ENCODE data around the gene EYA4. TPM values are rescaled to one million over a fixed set of nuclear protein-coding genes. Genes with fewer than 3 reads are reported as not detected.

EYA4 gene
- total and polyA plus RNA-seq, 8 donors, result 0.03 to 16.3 (median 0.87) TPM; not detected in 1

- no peaks in the 10 kb centered on the region for H3K9me3 ChIP-seq
- no peak overlapping the region for H3K4me3 ChIP-seq
- intact Hi-C loops (cut with DNase I; ENCODE audit: low total_unique reads), result no loop called here
- 57 to 78% (median 62%) methylated on average over 3 of the region's 3 CpGs for WGBS, 5 donors
- no peaks in the 10 kb centered on the region for H3K4me1 ChIP-seq
- no peaks in the 10 kb centered on the region for H3K36me3 ChIP-seq
- TF ChIP-seq EP300 (IDR thresholded peaks at IDR 0.05) (no peak), CTCF (IDR thresholded peaks at IDR 0.05) (no peak)
- peaks cover 0 to 12% (median 0%) of the 10 kb centered on the region in 3 donors for H3K27me3 ChIP-seq
- DNase-seq, result no peak
- H3K27ac ChIP-seq, result no peak overlapping the region
These were observed 13.5 kb downstream of the EYA4 start for GRCh38 chr6:133254552-133255228.

- TF ChIP-seq CTCF (IDR thresholded peaks at IDR 0.05) (no peak), EP300 (IDR thresholded peaks at IDR 0.05) (no peak), POLR2AphosphoS5 (IDR thresholded peaks at IDR 0.05) (no peak), POLR2A (IDR thresholded peaks at IDR 0.05) (no peak)
- Histone ChIP-seq H3K36me3 (no peaks in the 10 kb centered on the region), H3K27ac (no peak overlapping the region), H3K27me3 (no peaks in the 10 kb centered on the region), H3K9me3 (no peaks in the 10 kb centered on the region), H3K4me1 (no peaks in the 10 kb centered on the region), H3K4me3 (no peak overlapping the region)
- no peak for DNase-seq
- intact Hi-C loops (cut with DNase I; ENCODE audit: low total_unique reads), result no loop called here
- 48 to 72% (median 56%) methylated on average over 5 of the region's 5 CpGs for WGBS, 5 donors
These were observed 16.5 kb downstream of the EYA4 start for GRCh38 chr6:133257545-133258105.

- intact Hi-C loops (cut with DNase I; ENCODE audit: low total_unique reads), result no loop called here
- no peaks in the 10 kb centered on the region for H3K36me3 ChIP-seq
- H3K27ac ChIP-seq, result no peak overlapping the region
- no peak for DNase-seq
- TF ChIP-seq CTCF (IDR thresholded peaks at IDR 0.05) (no peak), POLR2A (IDR thresholded peaks at IDR 0.05) (no peak), EP300 (IDR thresholded peaks at IDR 0.05) (no peak), POLR2AphosphoS5 (IDR thresholded peaks at IDR 0.05) (no peak)
- H3K27me3 ChIP-seq, result no peaks in the 10 kb centered on the region
- H3K4me3 ChIP-seq, result no peak overlapping the region
- no peaks in the 10 kb centered on the region for H3K4me1 ChIP-seq
- H3K9me3 ChIP-seq, result no peaks in the 10 kb centered on the region
These were observed 18.4 kb downstream of the EYA4 start for GRCh38 chr6:133259561-133259960.

- Histone ChIP-seq H3K27ac (no peak overlapping the region), H3K4me3 (no peak overlapping the region), H3K27me3 (no peaks in the 10 kb centered on the region), H3K9me3 (no peaks in the 10 kb centered on the region), H3K4me1 (no peaks in the 10 kb centered on the region), H3K36me3 (no peaks in the 10 kb centered on the region)
- intact Hi-C loops (cut with DNase I; ENCODE audit: low total_unique reads), result no loop called here
- 45 to 88% (median 80%) methylated on average over 2 of the region's 2 CpGs for WGBS, 5 donors
- TF ChIP-seq POLR2AphosphoS5 (IDR thresholded peaks at IDR 0.05) (no peak), CTCF (IDR thresholded peaks at IDR 0.05) (no peak), POLR2A (IDR thresholded peaks at IDR 0.05) (no peak), EP300 (IDR thresholded peaks at IDR 0.05) (no peak)
- no peak for DNase-seq
These were observed 21.6 kb downstream of the EYA4 start for GRCh38 chr6:133262804-133263203.
